Regular cardiac myocyte (primary cell): ENCODE data around the gene LHX1. TPM values are rescaled to one million over a fixed set of nuclear protein-coding genes. Genes with fewer than 3 reads are reported as not detected.

Source experiments
- total RNA-seq: library from RNA; depleted of rRNA; stranded (reverse); fragments of >200 nt; gene quantifications from 2 replicates; pipeline ENCODE4 v1.2.3, GENCODE V29; 2014

The LHX1 gene
- not detected in 2 replicates for total RNA-seq

GRCh38 chr17:36937001-36937958, at the start of gene LHX1:
LHX1 (plus strand) TSS chr17:36937475; CDS start chr17:36938198, 723 bp downstream.

DNA sequence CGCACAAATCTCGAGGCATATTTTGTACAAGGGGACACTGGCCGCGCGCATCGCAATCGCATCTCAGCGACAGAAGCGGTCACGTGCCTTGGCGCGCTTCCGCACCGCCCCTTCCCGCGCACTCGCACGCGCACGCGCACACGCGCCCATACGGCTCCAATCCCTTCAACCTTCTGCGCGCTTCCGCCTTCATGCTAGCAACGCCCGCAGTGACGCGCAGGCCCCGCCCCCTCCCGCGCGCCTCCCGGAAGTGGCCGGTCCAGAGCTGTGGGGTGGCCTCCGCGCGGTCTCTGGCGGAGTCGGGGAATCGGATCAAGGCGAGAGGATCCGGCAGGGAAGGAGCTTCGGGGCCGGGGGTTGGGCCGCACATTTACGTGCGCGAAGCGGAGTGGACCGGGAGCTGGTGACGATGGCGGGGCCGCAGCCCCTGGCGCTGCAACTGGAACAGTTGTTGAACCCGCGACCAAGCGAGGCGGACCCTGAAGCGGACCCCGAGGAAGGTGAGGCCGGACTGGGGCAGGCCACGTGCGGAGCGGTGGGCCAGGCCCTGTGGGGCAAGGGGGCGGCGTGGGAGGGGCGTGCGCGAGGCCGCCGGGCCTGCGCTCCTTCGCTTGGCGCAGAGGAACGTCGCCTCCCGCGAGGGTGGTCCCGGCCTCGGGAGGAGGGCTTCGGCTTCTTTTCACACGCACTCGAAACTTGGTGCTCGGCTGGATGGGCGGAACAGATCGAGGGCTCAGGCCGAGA, 11.6 kb downstream of the LHX1 start, which contains the start of gene AATF:
AATF (plus strand) TSS at position 238 of the 744 bp plus-strand sequence; CDS start at position 410, 172 bp downstream.

Other genes starting within 250 kb of the LHX1 start
- gene AATF, start 11.5 kb downstream of the LHX1 start, total RNA-seq = 27.9 and 50.0 TPM in 2 replicates